Endothelial cell of umbilical vein (primary cell): ENCODE measurements around the gene ELOVL5. TPM values are rescaled to one million over a fixed set of nuclear protein-coding genes. Genes with fewer than 3 reads are reported as not detected.

Experiments
- BruUV-seq: library from RNA; stranded (reverse); fragments of 400-500 nt; replicated peaks from 2 replicates; lab custom pipeline; 2021; lab: Mats Ljungman, UMichigan
- CTCF ChIA-PET: fragments of 300-600, 350-600 bp; sonication (Branson Sonifier 250); formaldehyde crosslinking; loops from one replicate; lab custom pipeline; 2021; ENCODE audit warnings: antibody characterized with exemption, inconsistent platforms; lab: Charles Lee
- POLR2A ChIA-PET: fragments of 300-600, 350-600 bp; sonication (Branson Sonifier 250); formaldehyde crosslinking; loops from one replicate; lab custom pipeline; 2021; ENCODE audit warnings: antibody characterized with exemption, inconsistent platforms; lab: Charles Lee
- DNase-seq: peaks from one replicate; pipeline ENCODE4 v3.0.0-alpha.2; 2011; ENCODE audit warnings: low read depth, low spot score
- FAIRE-seq: peaks from 2 replicates; lab custom pipeline; 2011; peaks lifted over from hg19 to GRCh38; lab: Jason Lieb, UNC
- H2AFZ ChIP-seq: 2 replicates; pipeline ENCODE4 v1.6.0; 2012; ENCODE audit warnings: low read depth, low read length, control low read depth, inconsistent platforms
- H3K27ac ChIP-seq: 2 replicates; pipeline ENCODE4 v1.5.1; 2011; ENCODE audit warnings: low read depth, mild to moderate bottlenecking, control low read depth, low read length, moderate library complexity; ENCODE audit not compliant: insufficient read depth
- H3K27me3 ChIP-seq, 2 experiments: 2 replicates each; pipeline versions ENCODE4 v1.6.0 to v1.6.1; 2011; ENCODE audit warnings: low read length in 2 of 2, mixed read lengths in 1 of 2; ENCODE audit not compliant: control insufficient read depth in 2 of 2, insufficient read depth in 2 of 2
- H3K36me3 ChIP-seq, 2 experiments: 2 replicates in 1 of 2; 3 replicates in 1 of 2; pipeline ENCODE4 v1.5.1; 2011; ENCODE audit warnings: low read length in 2 of 2, mild to moderate bottlenecking in 1 of 2, moderate library complexity in 1 of 2; ENCODE audit not compliant: control insufficient read depth in 2 of 2, insufficient read depth in 2 of 2; ENCODE audit errors: extremely low read depth in 1 of 2
- H3K4me1 ChIP-seq: 3 replicates; pipeline ENCODE4 v1.5.1; 2011; ENCODE audit warnings: mild to moderate bottlenecking, low read length; ENCODE audit not compliant: control insufficient read depth, insufficient read depth; ENCODE audit errors: extremely low read depth
- H3K4me2 ChIP-seq: 2 replicates; pipeline ENCODE4 v1.6.1; 2011; ENCODE audit warnings: low read length, control low read depth, mixed read lengths; ENCODE audit not compliant: insufficient read depth
- H3K4me3 ChIP-seq, 3 experiments: fragments of 200-600 bp in 1 of 3; sonication (generic), shearing (Covaris generic) in 1 of 3; replicated peaks in 1 of 3; 2 replicates each; pipeline ENCODE4 v1.5.1; 2011 to 2016; ENCODE audit warnings: control low read depth in 3 of 3, low read length in 3 of 3, mild to moderate bottlenecking in 2 of 3, inconsistent platforms in 1 of 3, low read depth in 1 of 3, moderate library complexity in 1 of 3; ENCODE audit not compliant: insufficient read depth in 1 of 3
- H3K79me2 ChIP-seq: 2 replicates; pipeline ENCODE4 v1.6.0; 2012; ENCODE audit warnings: low read length, inconsistent platforms; ENCODE audit not compliant: control insufficient read depth, insufficient read depth
- H3K9ac ChIP-seq: replicated peaks from 2 replicates; pipeline ENCODE3; 2011; ENCODE audit warnings: low read length, control low read depth; ENCODE audit not compliant: insufficient read depth; ENCODE audit errors: extremely low read depth
- H3K9me1 ChIP-seq: replicated peaks from 3 replicates; pipeline ENCODE4 v1.6.0; 2011; ENCODE audit warnings: mild to moderate bottlenecking, low read length; ENCODE audit not compliant: control insufficient read depth, insufficient read depth; ENCODE audit errors: extremely low read depth
- H3K9me3 ChIP-seq: replicated peaks from 2 replicates; pipeline ENCODE4 v1.5.1; 2012; ENCODE audit warnings: low read length, inconsistent platforms; ENCODE audit not compliant: control insufficient read depth, insufficient read depth
- H4K20me1 ChIP-seq: replicated peaks from 2 replicates; pipeline ENCODE3; 2011; ENCODE audit warnings: mild to moderate bottlenecking, low read length; ENCODE audit not compliant: control insufficient read depth, insufficient read depth; ENCODE audit errors: extremely low read depth
- EZH2 ChIP-seq: IDR thresholded peaks from 2 replicates; pipeline ENCODE4 v1.6.1; 2012; ENCODE audit warnings: borderline replicate concordance, low read depth, mild to moderate bottlenecking, moderate library complexity, low read length, inconsistent platforms; ENCODE audit not compliant: severe bottlenecking
- FOS ChIP-seq: IDR thresholded peaks from 2 replicates; pipeline ENCODE4 v1.6.1; 2011; ENCODE audit warnings: mild to moderate bottlenecking, low read length, moderate library complexity, borderline replicate concordance; ENCODE audit not compliant: insufficient read depth
- GATA2 ChIP-seq: IDR thresholded peaks from 2 replicates; pipeline ENCODE4 v1.7.0; 2011; ENCODE audit warnings: low read depth, mild to moderate bottlenecking, moderate library complexity, mixed read lengths, low read length; ENCODE audit not compliant: insufficient read length, insufficient read depth
- JUN ChIP-seq: IDR thresholded peaks from 2 replicates; pipeline ENCODE4 v1.6.1; 2011; ENCODE audit warnings: borderline replicate concordance, low read depth; ENCODE audit not compliant: insufficient read length, insufficient read depth
- MAX ChIP-seq: IDR thresholded peaks from 2 replicates; pipeline ENCODE4 v1.6.1; 2011; ENCODE audit not compliant: insufficient read depth, insufficient read length
- MYC ChIP-seq: IDR thresholded peaks from one replicate; pipeline ENCODE4 v1.6.1; 2011; ENCODE audit warnings: mild to moderate bottlenecking, low read depth, low read length
- POLR2A ChIP-seq: IDR thresholded peaks from 2 replicates; pipeline ENCODE4 v1.6.1; 2012; ENCODE audit warnings: low read depth, mild to moderate bottlenecking, control low read depth, low read length
- POLR2AphosphoS5 ChIP-seq: IDR thresholded peaks from 2 replicates; pipeline ENCODE4 v1.6.1; 2012; ENCODE audit warnings: low read depth, mild to moderate bottlenecking, control low read depth, low read length, moderate library complexity; ENCODE audit not compliant: insufficient read depth
- dilution Hi-C: fragments of 300-500 bp; cut with MboI; formaldehyde crosslinking; loops from one replicate; pipeline ENCODE4 v1.15.0; 2019; ENCODE audit warnings: low sequenced_read_pairs; ENCODE audit not compliant: extremely low pct_ligation_motif_present
- intact Hi-C: fragments of 100-400 bp; cut with micrococcal nuclease; formaldehyde crosslinking; loops from one replicate; pipeline ENCODE4 v1.10.0; 2022
- polyA plus RNA-seq, 4 experiments: library from polyadenylated mRNA; depleted of rRNA in 3 of 4; stranded (reverse) in 3 of 4; unstranded in 1 of 4; fragments of >200 nt; gene quantifications; 2 replicates each; pipeline versions ENCODE4 v1.2.1 to v1.2.3, GENCODE V29; 2011 to 2012; ENCODE audit warnings: missing spikeins in 1 of 4
- total RNA-seq: library from RNA; stranded (reverse); gene quantifications from 2 replicates; pipeline ENCODE4 v1.2.3, GENCODE V29; 2021
- TF ChIP-seq, protein P1 (sequence below), 2 donors: IDR thresholded peaks; 1 replicate in 1 of 2; 2 replicates in 1 of 2; pipeline ENCODE4 v1.5.1; 2011; ENCODE audit warnings: low read length in 2 of 2, mild to moderate bottlenecking in 2 of 2, moderate library complexity in 2 of 2, control low read depth in 1 of 2, inconsistent platforms in 1 of 2, low read depth in 1 of 2; ENCODE audit not compliant: insufficient read depth in 1 of 2; ENCODE audit errors: extremely low read depth in 1 of 2

ELOVL5 gene
- total and polyA plus RNA-seq, 2 donors (not counting 3 experiments of a cell fraction or from before 2014, with no cell fraction given), result 85.9 to 140 TPM

DNA sequence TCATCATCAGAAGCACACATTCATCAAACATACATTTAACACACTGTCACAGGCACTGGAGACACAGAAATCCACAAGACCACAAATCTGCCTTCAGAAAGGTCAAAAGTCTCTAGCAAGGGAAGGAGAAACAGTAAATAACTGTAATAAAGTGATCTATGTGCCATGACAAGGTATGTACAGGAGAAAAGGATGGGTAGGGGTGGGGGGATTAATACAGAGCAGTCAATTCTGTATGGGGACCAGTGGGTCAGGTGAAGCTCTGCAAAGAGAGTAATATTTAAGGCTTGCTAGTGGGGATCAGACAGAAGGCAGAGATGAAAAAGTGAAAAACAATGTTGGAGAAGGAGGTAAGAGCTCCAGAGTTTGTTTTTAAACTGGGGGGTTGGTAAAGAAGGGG is 32.6 kb downstream of the ELOVL5 start:
- intact Hi-C loops, result loop anchor here (2.0 kb wide), 1 partner anchor 23 kb away; no protein-coding TSS in a partner anchor
- DNase-seq (no peak), FAIRE-seq (no peak)
- Histone ChIP-seq H3K9me1 (no peaks in the 10 kb centered on the region), H3K4me3 (no peak overlapping the region), H3K36me3 (no peaks in the 10 kb centered on the region), H3K27ac (peak overlapping the region; percentile 28), H3K9me3 (no peaks in the 10 kb centered on the region), H3K27me3 (no peaks in the 10 kb centered on the region), H3K4me1 (peaks cover 32% of the 10 kb centered on the region), H3K79me2 (peaks cover 92% of the 10 kb centered on the region), H3K9ac (no peak overlapping the region), H4K20me1 (peaks cover 6% of the 10 kb centered on the region), H2AFZ (no peak overlapping the region), H3K4me2 (peak overlapping the region; percentile 55)
- CTCF ChIA-PET, result interaction anchor here (1.1 to 1.6 kb wide), 4 partner anchors 14 to 25 kb away, joined by 3 to 4 read pairs (median 4); no protein-coding TSS in a partner anchor
- POLR2A ChIA-PET, result no interaction called here
- no TSS peak for BruUV-seq
- dilution Hi-C loops, result no loop called here
- no peak for TF ChIP-seq GATA2
- no peak for TF ChIP-seq FOS
- no peak for TF ChIP-seq MAX
- no peak for TF ChIP-seq EZH2
- no peak for TF ChIP-seq MYC
- TF ChIP-seq JUN, result no peak
- TF ChIP-seq POLR2A, result no peak
- TF ChIP-seq, protein P1, sequence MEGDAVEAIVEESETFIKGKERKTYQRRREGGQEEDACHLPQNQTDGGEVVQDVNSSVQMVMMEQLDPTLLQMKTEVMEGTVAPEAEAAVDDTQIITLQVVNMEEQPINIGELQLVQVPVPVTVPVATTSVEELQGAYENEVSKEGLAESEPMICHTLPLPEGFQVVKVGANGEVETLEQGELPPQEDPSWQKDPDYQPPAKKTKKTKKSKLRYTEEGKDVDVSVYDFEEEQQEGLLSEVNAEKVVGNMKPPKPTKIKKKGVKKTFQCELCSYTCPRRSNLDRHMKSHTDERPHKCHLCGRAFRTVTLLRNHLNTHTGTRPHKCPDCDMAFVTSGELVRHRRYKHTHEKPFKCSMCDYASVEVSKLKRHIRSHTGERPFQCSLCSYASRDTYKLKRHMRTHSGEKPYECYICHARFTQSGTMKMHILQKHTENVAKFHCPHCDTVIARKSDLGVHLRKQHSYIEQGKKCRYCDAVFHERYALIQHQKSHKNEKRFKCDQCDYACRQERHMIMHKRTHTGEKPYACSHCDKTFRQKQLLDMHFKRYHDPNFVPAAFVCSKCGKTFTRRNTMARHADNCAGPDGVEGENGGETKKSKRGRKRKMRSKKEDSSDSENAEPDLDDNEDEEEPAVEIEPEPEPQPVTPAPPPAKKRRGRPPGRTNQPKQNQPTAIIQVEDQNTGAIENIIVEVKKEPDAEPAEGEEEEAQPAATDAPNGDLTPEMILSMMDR (IDR thresholded peaks at IDR 0.05; ENCODE audit: extremely low read depth in 1 of 2, insufficient read depth in 1 of 2, low read depth in 1 of 2, low read length in 2 of 2), result no peak
- TF ChIP-seq POLR2AphosphoS5, result no peak
